Activated effector memory CD4-positive, alpha-beta T cell treated with Interleukin-2 at 50 U/mL for 16 hours (primary cell): ENCODE measurements around the gene PTK7.
A peak's percentile ranks its signal among the peaks of the same experiment; 100 is the strongest.
"Not testable (repeated sequence)": the region's sequence is repeated elsewhere in the genome, so short reads cannot be mapped to it uniquely, and the experiment has no call there.

Experiments used
- DNase-seq: peaks from one replicate; pipeline ENCODE4 v3.0.0-alpha.2; 2020

The PTK7 gene

GRCh38 chr6:43055966-43056365 is 20.1 kb upstream of the PTK7 start:
- DNase-seq, result no peak

- no peak for DNase-seq
These were observed 17.6 kb upstream of the PTK7 start for GRCh38 chr6:43058531-43058930.

GRCh38 chr6:43059168-43060033 is 16.7 kb upstream of the PTK7 start, which contains the start of the genes KLC4 and MRPL2:
Gene KLC4 (plus strand): TSS chr6:43059631. CDS start chr6:43061336, 1,705 bp downstream.
Gene MRPL2 (minus strand): TSS chr6:43059434. CDS start chr6:43059381, 53 bp downstream.
- peak; percentile 96 for DNase-seq

GRCh38 chr6:43060034-43060754 is 15.9 kb upstream of the PTK7 start:
- no peak for DNase-seq

GRCh38 chr6:43060755-43061633 is 15.1 kb upstream of the PTK7 start:
- DNase-seq, result no peak

GRCh38 chr6:43061861-43062260 is 14.3 kb upstream of the PTK7 start:
- no peak for DNase-seq

GRCh38 chr6:43062818-43063217 is 13.3 kb upstream of the PTK7 start:
- DNase-seq, result no peak

- DNase-seq, result no peak
These were observed 6.0 kb upstream of the PTK7 start for GRCh38 chr6:43070028-43070632.

GRCh38 chr6:43074847-43075669 is 1.1 kb upstream of the PTK7 start:
- DNase-seq, result no peak

GRCh38 chr6:43076464-43077332 is 584 bp downstream of the PTK7 start:
- DNase-seq, result no peak

- DNase-seq, result no peak
These were observed 1.3 kb downstream of the PTK7 start for GRCh38 chr6:43077333-43077809.

- DNase-seq, result no peak
These were observed 1.9 kb downstream of the PTK7 start for GRCh38 chr6:43077981-43078511.

GRCh38 chr6:43078691-43079090 is 2.6 kb downstream of the PTK7 start:
- no peak for DNase-seq

GRCh38 chr6:43081043-43081442 is 4.9 kb downstream of the PTK7 start:
- no peak for DNase-seq

- not testable (repeated sequence) for DNase-seq
These were observed 5.8 kb downstream of the PTK7 start for GRCh38 chr6:43081922-43082321.

GRCh38 chr6:43082806-43083655 is 6.9 kb downstream of the PTK7 start:
- no peak for DNase-seq

GRCh38 chr6:43086022-43086658 is 10.0 kb downstream of the PTK7 start:
- DNase-seq, result no peak

- DNase-seq, result no peak
These were observed 12.5 kb downstream of the PTK7 start for GRCh38 chr6:43088654-43089056.

GRCh38 chr6:43089467-43089866 is 13.4 kb downstream of the PTK7 start:
- no peak for DNase-seq
